GM18508 (cell line): ENCODE measurements around the gene IL15.
"Not testable (repeated sequence)": the region's sequence is repeated elsewhere in the genome, so short reads cannot be mapped to it uniquely, and the experiment has no call there.

ENCODE experiments used
- ATAC-seq: cut with Tn5 transposase; IDR thresholded peaks from one replicate; pipeline ENCODE4 v1.9.1; 2021; ENCODE audit warnings: moderate number of reproducible peaks; ENCODE audit not compliant: insufficient read depth, unreplicated experiment

Gene IL15, protein sequence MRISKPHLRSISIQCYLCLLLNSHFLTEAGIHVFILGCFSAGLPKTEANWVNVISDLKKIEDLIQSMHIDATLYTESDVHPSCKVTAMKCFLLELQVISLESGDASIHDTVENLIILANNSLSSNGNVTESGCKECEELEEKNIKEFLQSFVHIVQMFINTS

DNA sequence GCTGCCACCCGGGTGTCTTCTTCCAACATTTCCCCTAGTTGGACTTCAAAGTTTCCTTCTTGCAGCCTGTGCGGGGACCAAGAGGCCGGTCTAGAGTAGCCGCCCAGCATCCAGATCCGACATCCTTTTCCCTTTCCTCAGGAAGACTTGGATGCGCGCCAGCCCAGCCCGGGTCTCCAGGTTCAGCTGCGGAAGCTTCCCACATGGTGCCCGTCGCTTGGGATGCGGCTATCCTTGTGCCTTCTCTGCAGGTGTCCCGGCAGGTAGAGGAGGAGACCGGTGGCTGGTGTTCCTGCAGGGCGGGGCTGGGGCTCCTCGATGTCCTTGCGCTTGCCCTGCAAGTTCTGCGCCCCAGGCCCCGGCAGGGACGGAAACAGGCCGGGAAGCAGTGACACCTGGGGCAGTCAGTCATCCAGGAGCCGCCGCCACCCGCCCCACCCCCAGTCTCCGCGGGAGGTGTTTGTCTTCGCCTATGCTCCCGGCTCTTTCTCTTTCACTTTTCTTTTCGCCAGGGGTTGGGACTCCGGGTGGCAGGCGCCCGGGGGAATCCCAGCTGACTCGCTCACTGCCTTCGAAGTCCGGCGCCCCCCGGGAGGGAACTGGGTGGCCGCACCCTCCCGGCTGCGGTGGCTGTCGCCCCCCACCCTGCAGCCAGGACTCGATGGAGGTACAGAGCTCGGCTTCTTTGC lies at the start of gene IL15:
Gene IL15, plus strand, starts transcription at position 502 of the 689 bp plus-strand sequence. CDS start 82,882 bp downstream, outside the sequence.
- ATAC-seq, result peak; percentile 43

- ATAC-seq, result no peak
Measured at GRCh38 chr4:141587897-141588296, 48.5 kb upstream of the IL15 start.

DNA sequence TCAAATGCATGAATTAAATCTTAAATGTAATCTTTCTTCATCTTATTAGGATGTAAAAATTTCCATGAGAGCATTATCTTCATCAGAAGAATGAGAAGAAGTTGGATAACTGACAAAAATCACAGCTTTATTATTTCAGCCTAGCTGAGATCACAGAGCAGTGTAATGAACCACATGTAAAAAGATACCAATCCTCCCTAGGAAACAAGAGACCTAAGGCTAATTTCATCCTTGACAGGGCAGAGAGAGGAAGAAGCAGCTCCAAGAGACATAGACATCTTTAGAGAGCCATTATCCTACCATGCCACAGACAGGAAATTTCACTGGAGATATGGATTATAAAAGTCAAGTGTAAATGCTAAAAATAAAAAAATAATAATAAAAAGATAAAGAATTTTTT lies 40.9 kb upstream of the IL15 start:
- no peak for ATAC-seq

- no peak for ATAC-seq
Measured at GRCh38 chr4:141599853-141600252, 36.5 kb upstream of the IL15 start.

- not testable (repeated sequence) for ATAC-seq
Measured at GRCh38 chr4:141604683-141605082, 31.7 kb upstream of the IL15 start.

- ATAC-seq, result no peak
Measured at GRCh38 chr4:141605425-141605856, 30.9 kb upstream of the IL15 start.

- no peak for ATAC-seq
Measured at GRCh38 chr4:141609243-141609642, 27.1 kb upstream of the IL15 start.

DNA sequence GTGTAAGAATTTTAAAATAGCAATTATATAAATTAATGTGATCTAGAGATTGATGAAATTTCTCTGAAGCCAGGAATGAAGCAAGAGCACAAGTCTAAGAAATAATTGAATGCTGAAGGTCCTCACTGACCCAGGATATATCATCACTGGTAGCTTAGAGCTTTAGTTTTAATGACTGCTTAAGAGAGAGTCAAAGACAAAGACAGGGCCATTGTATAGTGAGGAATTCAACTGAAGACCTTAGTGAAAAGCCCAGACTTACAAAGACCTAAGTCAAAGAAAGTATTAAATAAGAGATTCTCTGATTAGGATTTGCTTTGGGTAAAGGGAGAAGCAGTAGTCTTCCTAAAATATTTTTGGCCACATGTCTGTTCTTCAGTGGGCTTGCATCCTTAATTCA lies 26.0 kb upstream of the IL15 start:
- ATAC-seq, result no peak

- no peak for ATAC-seq
Measured at GRCh38 chr4:141614878-141615586, 21.4 kb upstream of the IL15 start.

DNA sequence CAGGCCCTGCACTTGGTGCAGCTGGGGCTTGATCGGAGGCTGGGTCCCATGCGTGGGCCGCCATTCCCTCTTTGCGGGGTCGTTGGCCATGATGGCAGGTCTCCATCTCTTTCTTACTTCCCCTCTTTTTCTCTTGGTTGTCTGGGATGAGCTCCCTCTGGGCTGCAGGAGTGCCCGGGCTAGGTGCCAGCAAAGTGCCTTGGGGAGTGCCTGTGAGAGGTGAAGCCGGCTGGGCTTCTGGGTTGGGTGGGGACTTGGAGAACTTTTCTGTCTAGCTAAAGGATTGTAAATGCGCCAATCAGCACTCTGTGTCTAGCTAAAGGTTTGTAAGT lies 20.8 kb upstream of the IL15 start:
- ATAC-seq, result not testable (repeated sequence)

- no peak for ATAC-seq
Measured at GRCh38 chr4:141620715-141621114, 15.7 kb upstream of the IL15 start.

DNA sequence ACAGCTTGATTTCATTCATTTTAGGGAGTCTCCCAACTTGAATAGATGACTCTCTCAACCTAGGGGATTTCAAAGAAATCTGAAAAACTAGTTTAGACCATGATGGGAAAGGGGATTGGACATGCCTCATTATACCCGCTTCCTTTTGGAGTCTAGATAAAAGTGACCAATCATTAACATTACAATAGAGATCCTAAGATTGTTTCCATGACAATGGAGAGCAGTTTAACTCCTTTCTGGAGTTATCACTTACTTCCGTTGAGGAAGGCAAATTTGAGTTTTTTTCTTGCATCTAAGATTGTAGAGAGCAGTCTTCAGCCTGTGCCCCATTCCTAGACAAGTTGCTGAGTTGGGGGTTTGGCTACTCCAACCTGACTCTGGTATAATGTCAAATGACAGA lies 11.4 kb upstream of the IL15 start:
- ATAC-seq, result no peak

- ATAC-seq, result no peak
Measured at GRCh38 chr4:141630854-141631253, 5.5 kb upstream of the IL15 start.

DNA sequence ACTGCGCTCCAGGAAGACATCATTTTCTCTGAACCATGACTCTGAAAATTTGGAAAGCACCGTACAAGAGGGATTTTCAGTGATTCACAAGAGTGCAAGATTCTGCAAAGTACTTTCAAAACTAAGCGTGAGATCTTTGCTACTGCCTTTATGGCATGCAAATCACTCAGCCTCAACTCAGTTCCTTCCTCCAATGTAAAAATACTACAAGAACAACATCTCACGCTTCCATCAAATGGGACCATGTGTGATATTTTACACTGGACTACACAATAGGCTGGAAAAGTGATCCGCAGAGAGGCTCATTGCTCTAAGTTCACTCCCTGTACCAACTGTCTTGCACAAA lies 674 bp upstream of the IL15 start:
- ATAC-seq, result peak; percentile 42

- ATAC-seq, result peak; percentile 26
Measured at GRCh38 chr4:141636771-141637460, 533 bp downstream of the IL15 start.

DNA sequence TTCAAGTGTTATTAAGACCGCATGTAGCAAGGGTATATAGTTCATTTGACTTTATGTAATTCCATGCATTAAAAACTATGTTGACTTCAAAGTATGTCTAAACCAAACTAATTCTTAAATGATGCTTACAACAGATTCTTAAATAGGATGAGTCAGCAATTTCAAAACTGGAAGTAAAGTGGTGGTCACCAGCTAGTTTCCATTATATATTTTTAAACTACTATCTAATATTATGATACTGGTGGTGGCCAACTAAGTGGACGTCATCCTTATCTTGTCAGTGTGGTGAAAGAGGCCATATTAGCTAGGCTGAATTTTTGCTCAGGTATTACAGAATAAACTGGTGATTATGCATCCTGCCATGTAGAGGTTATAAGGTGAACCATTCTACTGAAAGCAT lies 1.2 kb downstream of the IL15 start:
- ATAC-seq, result peak; percentile 18

DNA sequence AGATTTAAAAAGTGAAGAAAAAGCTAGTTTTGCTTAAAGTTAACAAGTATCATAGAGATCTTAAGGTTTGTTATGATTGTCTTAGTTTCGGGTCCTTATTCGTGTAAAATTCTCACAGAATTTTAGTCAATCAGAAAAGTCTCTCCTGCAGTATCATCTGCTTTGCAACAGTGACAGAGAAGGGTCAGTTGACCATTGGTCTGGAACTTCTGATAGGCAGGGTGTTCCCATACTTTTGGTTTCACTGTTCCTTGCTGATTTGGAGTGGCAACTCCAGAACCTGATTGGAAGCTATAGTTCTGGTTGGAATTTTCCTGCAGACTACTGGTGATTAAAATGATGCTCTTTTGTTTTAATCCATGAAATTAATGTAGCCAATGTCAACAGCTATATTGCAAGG lies 1.8 kb downstream of the IL15 start:
- ATAC-seq, result no peak

- ATAC-seq, result no peak
Measured at GRCh38 chr4:141640696-141641095, 4.3 kb downstream of the IL15 start.

GRCh38 chr4:141642063-141642462 lies 5.7 kb downstream of the IL15 start:
- no peak for ATAC-seq

DNA sequence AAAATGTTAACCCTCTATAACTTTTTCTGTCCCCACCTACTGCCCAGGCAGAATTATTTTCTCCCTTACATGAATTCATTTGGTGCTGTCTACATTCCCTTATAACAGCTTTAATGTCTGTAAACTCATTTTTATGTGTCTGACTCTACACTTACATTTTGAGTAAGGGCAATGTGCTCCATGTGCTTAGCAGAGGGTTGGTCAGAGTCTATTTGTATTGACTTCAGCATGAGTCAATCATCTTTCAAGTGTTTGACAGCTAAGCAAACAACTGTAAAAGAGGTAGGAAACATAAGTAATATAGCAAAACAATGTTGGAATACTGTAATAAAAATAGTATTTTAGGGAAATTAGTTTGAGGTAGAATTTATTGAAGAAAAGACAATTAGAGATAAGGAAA lies 6.3 kb downstream of the IL15 start:
- ATAC-seq, result no peak

- peak; percentile 75 for ATAC-seq
Measured at GRCh38 chr4:141643557-141643956, 7.2 kb downstream of the IL15 start.
